Measurements from ENCODE around the gene CD59.

DNA sequence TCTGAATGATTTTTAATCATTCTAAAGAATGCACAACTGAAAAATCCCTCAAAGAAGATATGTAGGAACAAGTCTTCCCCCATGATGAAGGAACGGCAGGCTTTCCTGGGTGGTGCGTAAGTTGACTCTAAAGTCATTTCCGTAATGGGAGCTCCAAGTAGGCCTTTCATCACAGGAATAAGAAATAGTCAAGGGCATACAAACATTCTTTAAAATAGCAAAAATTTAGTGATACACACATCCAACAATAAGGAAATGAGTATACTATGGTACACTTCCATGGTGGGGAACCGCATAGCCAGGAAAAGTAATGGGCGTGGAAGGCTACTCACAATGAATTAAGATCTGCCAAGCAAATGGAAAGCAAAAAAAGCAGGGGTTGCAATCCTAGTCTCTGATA lies 10.7 kb downstream of the CD59 start:
- TF ChIP-seq, protein P1, sequence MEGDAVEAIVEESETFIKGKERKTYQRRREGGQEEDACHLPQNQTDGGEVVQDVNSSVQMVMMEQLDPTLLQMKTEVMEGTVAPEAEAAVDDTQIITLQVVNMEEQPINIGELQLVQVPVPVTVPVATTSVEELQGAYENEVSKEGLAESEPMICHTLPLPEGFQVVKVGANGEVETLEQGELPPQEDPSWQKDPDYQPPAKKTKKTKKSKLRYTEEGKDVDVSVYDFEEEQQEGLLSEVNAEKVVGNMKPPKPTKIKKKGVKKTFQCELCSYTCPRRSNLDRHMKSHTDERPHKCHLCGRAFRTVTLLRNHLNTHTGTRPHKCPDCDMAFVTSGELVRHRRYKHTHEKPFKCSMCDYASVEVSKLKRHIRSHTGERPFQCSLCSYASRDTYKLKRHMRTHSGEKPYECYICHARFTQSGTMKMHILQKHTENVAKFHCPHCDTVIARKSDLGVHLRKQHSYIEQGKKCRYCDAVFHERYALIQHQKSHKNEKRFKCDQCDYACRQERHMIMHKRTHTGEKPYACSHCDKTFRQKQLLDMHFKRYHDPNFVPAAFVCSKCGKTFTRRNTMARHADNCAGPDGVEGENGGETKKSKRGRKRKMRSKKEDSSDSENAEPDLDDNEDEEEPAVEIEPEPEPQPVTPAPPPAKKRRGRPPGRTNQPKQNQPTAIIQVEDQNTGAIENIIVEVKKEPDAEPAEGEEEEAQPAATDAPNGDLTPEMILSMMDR (IDR thresholded peaks at IDR 0.05; ENCODE audit: low read length) = no peak
- no peak for TF ChIP-seq EZH2phosphoT487 (IDR thresholded peaks at IDR 0.05; ENCODE audit: low read length)
